ENCODE measurements around the gene TMA7B.

The TMA7B gene

GRCh38 chr22:39935116-39935515 is 25.1 kb upstream of the TMA7B start:
- TF ChIP-seq CTCF (conservative IDR thresholded peaks at IDR 0.05): no peak
- no peak for TF ChIP-seq ZFX (IDR thresholded peaks at IDR 0.05)
- no peak overlapping the region for H3K27ac ChIP-seq

- no peak overlapping the region for H3K27ac ChIP-seq
- TF ChIP-seq ZFX (IDR thresholded peaks at IDR 0.05): no peak
- TF ChIP-seq CTCF (conservative IDR thresholded peaks at IDR 0.05): 0 out of 2 replicates have a peak, but pooled peaks have one; percentile 5
Observed at GRCh38 chr22:39935612-39936011, 24.6 kb upstream of the TMA7B start.

GRCh38 chr22:39936523-39937145 is 23.6 kb upstream of the TMA7B start:
- TF ChIP-seq ZFX (IDR thresholded peaks at IDR 0.05) (no peak), CTCF (conservative IDR thresholded peaks at IDR 0.05) (no peak)
- no peak overlapping the region for H3K27ac ChIP-seq

- no peak for TF ChIP-seq ZFX (IDR thresholded peaks at IDR 0.05)
- no peak for TF ChIP-seq CTCF (conservative IDR thresholded peaks at IDR 0.05)
- no peak overlapping the region for H3K27ac ChIP-seq
Observed at GRCh38 chr22:39937906-39938305, 22.3 kb upstream of the TMA7B start.

GRCh38 chr22:39938509-39939111 is 21.6 kb upstream of the TMA7B start:
- no peak overlapping the region for H3K27ac ChIP-seq
- TF ChIP-seq ZFX (IDR thresholded peaks at IDR 0.05) (no peak), CTCF (conservative IDR thresholded peaks at IDR 0.05) (no peak)

- no peak for TF ChIP-seq CTCF (conservative IDR thresholded peaks at IDR 0.05)
- TF ChIP-seq ZFX (IDR thresholded peaks at IDR 0.05): no peak
- H3K27ac ChIP-seq: no peak overlapping the region
Observed at GRCh38 chr22:39939830-39940229, 20.4 kb upstream of the TMA7B start.

GRCh38 chr22:39940757-39941305 is 19.4 kb upstream of the TMA7B start:
- TF ChIP-seq ZFX (IDR thresholded peaks at IDR 0.05) (no peak), CTCF (conservative IDR thresholded peaks at IDR 0.05) (no peak)

More at GRCh38 chr22:39940757-39941305, 19.4 kb upstream of the TMA7B start:
- H3K27ac ChIP-seq: no peak overlapping the region
